PC-9 (cell line): ENCODE measurements around the gene CD19. TPM values are rescaled to one million over a fixed set of nuclear protein-coding genes. Genes with fewer than 3 reads are reported as not detected.
"Not testable (repeated sequence)": the region's sequence is repeated elsewhere in the genome, so short reads cannot be mapped to it uniquely, and the experiment has no call there.

Experiments
- BruUV-seq: library from RNA; stranded (reverse); fragments of 400-500 nt; replicated peaks from 2 replicates; lab custom pipeline; 2021; lab: Mats Ljungman, UMichigan
- CTCF ChIA-PET: fragments of 300-600 bp; sonication (Branson Sonifier 250); formaldehyde crosslinking; loops from one replicate; lab custom pipeline; 2022; ENCODE audit warnings: antibody characterized with exemption; lab: Charles Lee
- POLR2A ChIA-PET: fragments of 300-600 bp; sonication (Branson Sonifier 250); formaldehyde crosslinking; loops from one replicate; lab custom pipeline; 2022; ENCODE audit warnings: antibody characterized with exemption; ENCODE audit not compliant: unreplicated experiment; lab: Charles Lee
- DNase-seq, 2 experiments: peaks; one replicate each; pipeline versions ENCODE4 v3.0.0 to v3.0.0-alpha.2; 2015 to 2022; ENCODE audit warnings: mixed read lengths in 1 of 2
- H2AFZ ChIP-seq: fragments of 200-600 bp; sonication (generic); 2 replicates; pipeline ENCODE4 v1.8.1; 2017; ENCODE audit warnings: antibody characterized with exemption
- H3F3A ChIP-seq: fragments of 200-600 bp; sonication (generic); 2 replicates; pipeline ENCODE4 v1.8.1; 2017; ENCODE audit warnings: antibody characterized with exemption, mild to moderate bottlenecking, low read depth; ENCODE audit not compliant: insufficient read depth
- H3K27ac ChIP-seq: fragments of 200-600 bp; sonication (generic); 2 replicates; pipeline ENCODE4 v1.6.1; 2016; ENCODE audit warnings: mixed run types
- H3K27me3 ChIP-seq: fragments of 200-600 bp; sonication (generic); 2 replicates; pipeline ENCODE4 v1.6.1; 2016; ENCODE audit warnings: low read depth, mixed run types; ENCODE audit not compliant: insufficient read depth
- H3K36me3 ChIP-seq: fragments of 200-600 bp; sonication (generic); 2 replicates; pipeline ENCODE4 v1.6.1; 2016; ENCODE audit warnings: low read depth, mixed run types
- H3K4me1 ChIP-seq: fragments of 200-600 bp; sonication (generic); replicated peaks from 2 replicates; pipeline ENCODE4 v1.6.1; 2016; ENCODE audit warnings: mixed run types; ENCODE audit not compliant: insufficient read depth
- H3K4me2 ChIP-seq: fragments of 200-600 bp; sonication (generic); 2 replicates; pipeline ENCODE4 v1.6.1; 2017; ENCODE audit warnings: mixed run types
- H3K4me3 ChIP-seq: fragments of 200-600 bp; sonication (generic); 2 replicates; pipeline ENCODE4 v1.6.1; 2016; ENCODE audit warnings: mixed run types
- H3K79me2 ChIP-seq: fragments of 200-600 bp; sonication (generic); 2 replicates; pipeline ENCODE4 v1.6.1; 2017; ENCODE audit warnings: low read depth, mixed run types
- H3K9me2 ChIP-seq: fragments of 200-600 bp; sonication (generic); 2 replicates; pipeline ENCODE4 v1.8.1; 2017; ENCODE audit warnings: mild to moderate bottlenecking; ENCODE audit not compliant: insufficient read depth
- H3K9me3 ChIP-seq: fragments of 200-600 bp; sonication (generic); 2 replicates; pipeline ENCODE4 v1.8.1; 2016; ENCODE audit warnings: low read depth; ENCODE audit not compliant: insufficient read depth
- H4K20me1 ChIP-seq: fragments of 200-600 bp; sonication (generic); 2 replicates; pipeline ENCODE4 v1.8.1; 2017; ENCODE audit not compliant: insufficient read depth
- CTCF ChIP-seq: fragments of 200-600 bp; sonication (generic); conservative IDR thresholded peaks from 2 replicates; pipeline ENCODE4 v1.6.1; 2017; ENCODE audit warnings: mixed run types, antibody characterized with exemption, mild to moderate bottlenecking, moderate library complexity
- EZH2 ChIP-seq: fragments of 200-600 bp; sonication (generic); IDR thresholded peaks from 2 replicates; pipeline ENCODE4 v1.8.0; 2017; ENCODE audit warnings: antibody characterized with exemption, low read depth
- intact Hi-C: fragments of 100-400 bp; cut with micrococcal nuclease; formaldehyde crosslinking; loops from one replicate; pipeline ENCODE4 v1.10.0; 2022; ENCODE audit not compliant: unreplicated experiment
- total RNA-seq: library from RNA; stranded (reverse); gene quantifications from 2 replicates; pipeline ENCODE4 v1.2.3, GENCODE V29; 2021

CD19 gene
- total RNA-seq, 1 experiment from 2014 or later = not detected

GRCh38 chr16:28884045-28884444, 47.7 kb upstream of the CD19 start:
- Histone ChIP-seq H3K4me3 (no peak overlapping the region), H3K4me1 (peaks cover 2% of the 10 kb centered on the region; the same call in 1 of the 2 replicates), H3F3A (no peaks in the 10 kb centered on the region), H4K20me1 (no peaks in the 10 kb centered on the region), H3K36me3 (no peaks in the 10 kb centered on the region), H3K79me2 (no peaks in the 10 kb centered on the region), H3K9me2 (no peaks in the 10 kb centered on the region), H3K9me3 (no peaks in the 10 kb centered on the region), H2AFZ (no peak overlapping the region), H3K27me3 (no peaks in the 10 kb centered on the region), H3K27ac (no peak overlapping the region), H3K4me2 (no peak overlapping the region)
- TF ChIP-seq CTCF (no peak), EZH2 (no peak)
- ChIA-PET POLR2A (no interaction called here), CTCF (no interaction called here)
- intact Hi-C loops = no loop called here
- DNase-seq = no peak
- BruUV-seq = no TSS peak

GRCh38 chr16:28886945-28887344, 44.8 kb upstream of the CD19 start:
- TF ChIP-seq CTCF (no peak), EZH2 (no peak)
- Histone ChIP-seq H3K27ac (no peak overlapping the region), H3K4me2 (no peak overlapping the region), H4K20me1 (no peaks in the 10 kb centered on the region), H3K9me2 (no peaks in the 10 kb centered on the region), H2AFZ (no peak overlapping the region), H3K36me3 (no peaks in the 10 kb centered on the region), H3K4me1 (no peaks in the 10 kb centered on the region), H3F3A (no peaks in the 10 kb centered on the region; the same call in 1 of the 2 replicates), H3K79me2 (no peaks in the 10 kb centered on the region), H3K9me3 (no peaks in the 10 kb centered on the region), H3K27me3 (no peaks in the 10 kb centered on the region), H3K4me3 (no peak overlapping the region)
- intact Hi-C loops = no loop called here
- ChIA-PET CTCF (no interaction called here), POLR2A (interaction anchor here (0.6 kb wide), 1 partner anchor 19 kb away, joined by 8 read pairs; no protein-coding TSS in a partner anchor)
- no peak for DNase-seq
- no TSS peak for BruUV-seq

GRCh38 chr16:28890355-28890754, 41.4 kb upstream of the CD19 start:
- H3K9me3 ChIP-seq, H3K4me2 ChIP-seq, H3K4me3 ChIP-seq, H3F3A ChIP-seq, H3K36me3 ChIP-seq, CTCF ChIA-PET, H2AFZ ChIP-seq, H3K9me2 ChIP-seq, BruUV-seq, intact Hi-C loops, H4K20me1 ChIP-seq, DNase-seq, H3K27me3 ChIP-seq, H3K79me2 ChIP-seq, H3K27ac ChIP-seq, H3K4me1 ChIP-seq, POLR2A ChIA-PET: not testable (repeated sequence)
